Progenitor cell of endocrine pancreas (in vitro differentiated cells): ENCODE data around the gene ZDHHC5. TPM values are rescaled to one million over a fixed set of nuclear protein-coding genes. Genes with fewer than 3 reads are reported as not detected.

ENCODE experiments used
- DNase-seq: peaks from one replicate; pipeline ENCODE4 v3.0.0; 2021; ENCODE audit warnings: low spot score; ENCODE audit not compliant: unreplicated experiment
- H3K27ac Mint-ChIP-seq: 2 replicates; pipeline ENCODE4 v1.8.0; 2021; ENCODE audit warnings: mild to moderate bottlenecking, moderate library complexity, mixed read lengths
- H3K27me3 Mint-ChIP-seq: 2 replicates; pipeline ENCODE4 v1.8.0; 2021; ENCODE audit warnings: mixed read lengths
- H3K36me3 Mint-ChIP-seq: 2 replicates; pipeline ENCODE4 v1.8.0; 2022; ENCODE audit warnings: mixed read lengths; ENCODE audit not compliant: insufficient read depth
- H3K4me1 Mint-ChIP-seq: 2 replicates; pipeline ENCODE4 v1.8.0; 2021; ENCODE audit warnings: low read depth, mixed read lengths
- H3K4me3 Mint-ChIP-seq: 2 replicates; pipeline ENCODE4 v1.8.0; 2021; ENCODE audit warnings: low read depth, mild to moderate bottlenecking, moderate library complexity, mixed read lengths
- H3K9me3 Mint-ChIP-seq: 2 replicates; pipeline ENCODE4 v1.8.0; 2021; ENCODE audit warnings: low read depth, mixed read lengths
- total RNA-seq: library from RNA; stranded (reverse); gene quantifications from 2 replicates; pipeline ENCODE4 v1.2.1, GENCODE V29; 2021
- TF ChIP-seq, protein P1 (sequence below): fragments of 200-600 bp; sonication (generic); IDR thresholded peaks from one replicate; pipeline ENCODE4 v1.5.0; 2021; ENCODE audit warnings: antibody characterized with exemption, mild to moderate bottlenecking; ENCODE audit not compliant: unreplicated experiment

Gene ZDHHC5
- total RNA-seq, 1 donor from 2014 or later: 56.7 TPM

DNA sequence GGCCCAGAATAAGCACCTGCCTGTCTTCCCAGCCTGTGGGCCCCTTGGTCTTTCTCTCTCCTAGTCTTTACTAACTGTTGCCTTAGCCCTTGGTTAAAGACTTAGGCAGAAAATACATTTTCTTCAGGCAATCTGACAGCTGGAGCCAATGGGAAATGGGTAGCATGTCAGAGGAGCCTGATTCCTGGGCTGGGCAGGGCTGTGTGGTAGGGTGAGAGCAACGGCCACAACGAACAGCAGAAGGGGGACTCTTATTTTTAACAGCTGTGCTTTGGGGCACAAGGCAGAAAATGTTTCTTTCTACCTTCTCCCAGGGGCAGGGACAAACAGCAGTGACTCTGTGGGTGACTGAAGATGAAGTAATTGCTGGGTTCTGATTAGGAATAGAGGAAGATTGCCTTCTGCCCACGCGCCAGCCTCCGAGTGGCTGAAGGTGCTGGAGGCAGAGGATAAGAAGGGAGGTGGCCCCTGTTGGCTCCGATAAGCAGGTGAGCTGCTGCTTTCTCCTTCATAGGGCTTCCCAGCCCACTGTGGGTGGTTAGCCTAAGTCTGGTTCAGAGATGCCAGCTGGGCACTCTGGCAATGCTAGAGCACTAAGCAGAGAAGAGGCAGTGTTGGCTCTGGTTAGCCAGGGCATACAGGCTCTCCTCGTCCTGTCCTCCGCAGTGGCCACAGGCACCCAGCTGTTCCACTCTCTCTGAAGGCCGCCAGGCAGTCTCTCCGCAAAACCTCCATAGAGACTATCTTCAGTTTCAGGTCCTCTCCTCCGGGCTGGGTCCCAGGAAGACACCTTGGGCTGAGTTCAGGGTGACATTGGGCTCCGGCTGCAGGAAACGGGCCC, 19.7 kb upstream of the ZDHHC5 start:
- H3K4me3 Mint-ChIP-seq: peak overlapping the region; percentile 67
- TF ChIP-seq, protein P1, sequence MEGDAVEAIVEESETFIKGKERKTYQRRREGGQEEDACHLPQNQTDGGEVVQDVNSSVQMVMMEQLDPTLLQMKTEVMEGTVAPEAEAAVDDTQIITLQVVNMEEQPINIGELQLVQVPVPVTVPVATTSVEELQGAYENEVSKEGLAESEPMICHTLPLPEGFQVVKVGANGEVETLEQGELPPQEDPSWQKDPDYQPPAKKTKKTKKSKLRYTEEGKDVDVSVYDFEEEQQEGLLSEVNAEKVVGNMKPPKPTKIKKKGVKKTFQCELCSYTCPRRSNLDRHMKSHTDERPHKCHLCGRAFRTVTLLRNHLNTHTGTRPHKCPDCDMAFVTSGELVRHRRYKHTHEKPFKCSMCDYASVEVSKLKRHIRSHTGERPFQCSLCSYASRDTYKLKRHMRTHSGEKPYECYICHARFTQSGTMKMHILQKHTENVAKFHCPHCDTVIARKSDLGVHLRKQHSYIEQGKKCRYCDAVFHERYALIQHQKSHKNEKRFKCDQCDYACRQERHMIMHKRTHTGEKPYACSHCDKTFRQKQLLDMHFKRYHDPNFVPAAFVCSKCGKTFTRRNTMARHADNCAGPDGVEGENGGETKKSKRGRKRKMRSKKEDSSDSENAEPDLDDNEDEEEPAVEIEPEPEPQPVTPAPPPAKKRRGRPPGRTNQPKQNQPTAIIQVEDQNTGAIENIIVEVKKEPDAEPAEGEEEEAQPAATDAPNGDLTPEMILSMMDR: no peak
- H3K9me3 Mint-ChIP-seq: no peaks in the 10 kb centered on the region

DNA sequence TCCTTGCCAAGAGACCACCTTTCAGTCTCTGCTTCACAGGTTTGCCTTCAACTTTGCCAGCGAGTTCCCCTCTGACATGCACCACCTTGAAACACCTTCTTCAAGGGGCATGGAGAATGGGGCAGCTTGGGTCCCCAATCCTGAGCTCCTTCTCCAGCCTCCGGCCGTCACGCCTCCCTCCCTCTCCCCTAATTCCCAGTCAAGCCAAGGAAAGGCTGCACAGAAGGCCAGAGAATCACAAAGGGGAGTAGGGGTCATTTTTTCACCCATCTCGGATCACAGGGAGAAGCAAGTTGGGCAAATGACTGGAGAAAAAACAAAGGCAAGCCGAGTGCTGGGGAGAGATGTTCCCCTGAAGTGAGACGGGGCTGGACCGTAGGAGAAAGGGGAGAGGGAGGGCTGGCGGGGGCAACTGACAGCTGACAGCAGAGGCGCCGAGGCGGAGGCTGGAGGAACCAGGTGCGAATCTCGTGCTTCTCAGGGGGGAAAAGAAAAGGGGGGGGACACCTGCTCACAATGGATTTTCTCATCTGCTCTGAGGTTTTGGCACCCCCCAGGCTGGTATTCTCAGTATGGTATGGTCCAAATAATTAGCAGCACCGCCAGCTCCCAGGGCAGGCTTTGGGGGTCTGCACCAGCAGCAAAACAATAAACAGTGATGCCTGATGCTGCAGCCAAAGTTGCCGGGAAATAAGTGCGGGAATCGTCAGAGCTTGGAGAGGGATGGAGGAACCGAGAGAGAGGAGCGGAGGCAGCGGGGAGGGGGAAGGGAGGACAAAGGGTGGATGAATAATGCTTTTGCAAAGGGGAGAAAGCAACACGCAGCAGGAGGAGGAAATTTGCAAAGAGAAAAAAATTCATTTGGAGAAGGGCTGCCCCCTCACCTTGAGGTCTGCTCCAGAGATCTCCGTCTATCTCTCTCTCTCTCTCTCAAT, 18.8 kb upstream of the ZDHHC5 start:
- H3K36me3 Mint-ChIP-seq: no peaks in the 10 kb centered on the region
- TF ChIP-seq, protein P1: no peak
- H3K9me3 Mint-ChIP-seq: no peaks in the 10 kb centered on the region
- no peaks in the 10 kb centered on the region for H3K27me3 Mint-ChIP-seq
- peaks cover 64% of the 10 kb centered on the region for H3K4me1 Mint-ChIP-seq
- no peak for DNase-seq
- peak overlapping the region; percentile 78 for H3K27ac Mint-ChIP-seq
- H3K4me3 Mint-ChIP-seq: peak overlapping the region; percentile 67

More for the DNA sequence above, 19.7 kb upstream of the ZDHHC5 start:
- Mint-ChIP-seq H3K27me3 (no peaks in the 10 kb centered on the region), H3K36me3 (peaks cover 6% of the 10 kb centered on the region), H3K27ac (peak overlapping the region; percentile 78), H3K4me1 (peaks cover 71% of the 10 kb centered on the region)
- DNase-seq: no peak

DNA sequence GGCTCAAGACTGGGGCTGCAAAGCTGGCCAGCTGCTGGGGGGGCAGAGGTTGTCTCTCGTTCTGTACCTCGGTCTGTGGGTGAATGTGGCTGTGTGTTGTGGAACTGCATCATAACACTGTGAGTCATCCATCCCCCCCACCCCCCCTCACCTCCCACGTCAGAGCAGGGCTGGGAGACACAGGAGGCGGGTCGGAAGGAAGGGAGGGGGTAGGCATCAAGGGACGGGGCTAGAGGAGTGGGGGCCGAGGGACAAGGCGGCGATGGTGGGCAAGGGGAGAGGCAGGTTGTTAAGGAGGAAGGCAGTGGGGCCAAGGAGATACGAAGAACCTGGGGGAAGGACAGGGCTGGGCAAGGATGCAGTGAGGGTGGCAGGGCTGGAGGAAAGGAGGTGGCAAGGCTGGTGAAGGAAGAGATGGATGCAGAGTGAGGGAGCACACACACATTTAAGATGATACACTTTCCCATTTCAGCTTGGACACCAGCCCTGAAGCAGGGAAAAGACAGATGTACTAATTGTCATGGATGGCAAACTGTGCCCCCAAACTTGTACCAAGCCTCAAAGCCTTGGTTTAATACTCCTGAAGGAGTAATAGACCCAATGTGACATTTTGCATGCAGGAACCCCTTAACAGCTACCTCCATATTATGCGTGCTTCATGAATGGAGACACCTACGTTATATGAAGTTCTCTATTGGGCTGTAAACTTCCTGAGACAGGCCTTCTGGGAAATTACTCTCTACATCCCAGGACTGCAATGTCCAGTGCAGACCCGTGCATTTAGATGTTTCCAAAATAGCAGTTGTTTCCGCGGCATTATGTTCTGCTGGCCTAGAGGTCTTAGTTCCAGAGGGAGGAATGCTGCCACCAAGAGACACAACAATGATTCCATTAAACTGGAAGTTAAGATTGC, 17.8 kb upstream of the ZDHHC5 start, which contains the start of gene YPEL4:
TSS of gene YPEL4 (minus strand) at position 87 of the 913 bp plus-strand sequence. CDS start 2,805 bp downstream, outside the sequence.
- Mint-ChIP-seq H3K36me3 (no peaks in the 10 kb centered on the region), H3K27me3 (peaks cover 3% of the 10 kb centered on the region), H3K9me3 (no peaks in the 10 kb centered on the region), H3K4me3 (peak within 1 kb of the TSS; percentile 67), H3K27ac (peak within 1 kb of the TSS; percentile 78), H3K4me1 (peaks cover 58% of the 10 kb centered on the region)
- DNase-seq: no peak
- TF ChIP-seq, protein P1: no peak

DNA sequence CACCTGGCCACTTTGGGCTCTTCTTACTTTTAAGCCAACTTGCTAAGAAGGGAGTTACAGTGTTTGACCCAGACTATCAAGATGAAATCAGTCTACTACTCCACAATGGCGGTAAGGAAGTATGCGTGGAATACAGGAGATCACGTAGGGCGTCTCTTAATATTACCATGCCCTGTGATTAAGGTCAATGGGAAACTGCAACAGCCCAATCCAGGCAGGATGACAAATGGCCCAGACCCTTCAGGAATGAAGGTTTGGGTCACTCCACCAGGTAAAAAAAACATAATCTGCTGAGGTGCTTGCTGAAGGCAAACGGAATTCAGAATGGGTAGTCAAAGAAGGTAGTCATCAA, 17.2 kb upstream of the ZDHHC5 start:
- peaks cover 54% of the 10 kb centered on the region for H3K4me1 Mint-ChIP-seq
- H3K27me3 Mint-ChIP-seq: peaks cover 3% of the 10 kb centered on the region
- TF ChIP-seq, protein P1: no peak
- DNase-seq: no peak
- H3K36me3 Mint-ChIP-seq: no peaks in the 10 kb centered on the region
- no peaks in the 10 kb centered on the region for H3K9me3 Mint-ChIP-seq
- H3K4me3 Mint-ChIP-seq: no peak overlapping the region
- H3K27ac Mint-ChIP-seq: peak overlapping the region; percentile 4
